ENCODE measurements around the gene FMO1. TPM values are rescaled to one million over a fixed set of nuclear protein-coding genes. Genes with fewer than 3 reads are reported as not detected.
"Not testable (repeated sequence)": the region's sequence is repeated elsewhere in the genome, so short reads cannot be mapped to it uniquely, and the experiment has no call there.

Gene FMO1
- polyA plus RNA-seq, 1 donor, result 123 TPM

- no peaks in the 10 kb centered on the region for H3K36me3 ChIP-seq (ENCODE audit: control insufficient read depth, insufficient read depth, low read length)
- WGBS (ENCODE audit: insufficient coverage, low lambda C conversion rate), result no CpG with 5 or more reads among the region's 1 CpG
- H3K27me3 ChIP-seq (ENCODE audit: control insufficient read depth, insufficient read depth, low read length), result no peaks in the 10 kb centered on the region
- DNase-seq, result no peak
- no peak overlapping the region for H3K27ac ChIP-seq (ENCODE audit: low read length)
- no peak overlapping the region for H3K4me3 ChIP-seq (ENCODE audit: low read length)
- no peaks in the 10 kb centered on the region for H3K9me3 ChIP-seq (ENCODE audit: control insufficient read depth, low read depth, low read length)
- H3K4me1 ChIP-seq (ENCODE audit: control insufficient read depth, insufficient read depth, low read length), result peaks cover 2% of the 10 kb centered on the region
These were observed 15.1 kb upstream of the FMO1 start for GRCh38 chr1:171233183-171233582.

DNA sequence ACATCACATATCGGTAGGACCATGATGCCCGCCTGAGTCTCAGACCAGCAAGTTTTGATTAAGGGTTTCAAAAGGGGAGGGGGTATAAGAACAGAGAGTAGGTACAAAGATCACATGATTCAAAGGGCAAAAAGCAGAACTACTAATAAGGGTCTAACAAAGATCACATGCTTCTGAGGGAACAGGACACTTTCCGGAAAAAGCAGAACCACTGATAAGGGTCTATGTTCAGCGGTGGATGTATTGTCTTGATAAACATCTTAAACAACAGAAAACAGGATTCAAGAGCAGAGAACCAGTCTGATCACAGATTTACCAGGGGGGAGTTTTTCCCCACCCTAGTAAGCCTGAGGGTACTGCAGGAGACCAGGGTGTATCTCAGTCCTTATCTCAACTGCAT is 12.1 kb upstream of the FMO1 start:
- not testable (repeated sequence) for DNase-seq
- WGBS (ENCODE audit: insufficient coverage, low lambda C conversion rate), result no CpG with 5 or more reads among the region's 4 CpGs

DNA sequence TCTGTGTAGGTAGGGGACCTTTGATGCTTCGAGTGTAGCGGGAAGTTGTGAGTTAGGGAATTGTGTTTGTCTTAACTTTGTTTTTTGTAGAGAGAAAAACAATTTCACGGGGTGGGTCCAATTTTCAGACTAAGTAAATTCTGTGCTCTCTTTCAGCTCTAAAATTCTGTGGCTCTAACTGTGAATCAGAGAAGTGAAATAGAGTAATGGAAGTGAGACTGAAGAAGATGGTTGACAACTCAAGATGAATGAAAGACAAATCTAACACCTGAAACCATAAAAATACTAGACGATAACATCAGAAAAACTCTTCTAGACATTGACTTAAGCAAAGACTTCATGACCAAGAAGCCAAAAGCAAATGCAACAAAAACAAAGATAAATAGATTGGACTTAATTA is 4.4 kb upstream of the FMO1 start:
- no peaks in the 10 kb centered on the region for H3K27me3 ChIP-seq (ENCODE audit: control insufficient read depth, insufficient read depth, low read length)
- H3K4me1 ChIP-seq (ENCODE audit: control insufficient read depth, insufficient read depth, low read length), result peaks cover 10% of the 10 kb centered on the region
- WGBS (ENCODE audit: insufficient coverage, low lambda C conversion rate), result 100% methylated on average over 1 of the region's 4 CpGs

More for the DNA sequence above, 12.1 kb upstream of the FMO1 start:
- not testable (repeated sequence) for H3K4me3 ChIP-seq (ENCODE audit: low read length); H3K27ac ChIP-seq (ENCODE audit: low read length); H3K36me3 ChIP-seq (ENCODE audit: control insufficient read depth, insufficient read depth, low read length); H3K9me3 ChIP-seq (ENCODE audit: control insufficient read depth, low read depth, low read length); H3K27me3 ChIP-seq (ENCODE audit: control insufficient read depth, insufficient read depth, low read length); H3K4me1 ChIP-seq (ENCODE audit: control insufficient read depth, insufficient read depth, low read length)

DNA sequence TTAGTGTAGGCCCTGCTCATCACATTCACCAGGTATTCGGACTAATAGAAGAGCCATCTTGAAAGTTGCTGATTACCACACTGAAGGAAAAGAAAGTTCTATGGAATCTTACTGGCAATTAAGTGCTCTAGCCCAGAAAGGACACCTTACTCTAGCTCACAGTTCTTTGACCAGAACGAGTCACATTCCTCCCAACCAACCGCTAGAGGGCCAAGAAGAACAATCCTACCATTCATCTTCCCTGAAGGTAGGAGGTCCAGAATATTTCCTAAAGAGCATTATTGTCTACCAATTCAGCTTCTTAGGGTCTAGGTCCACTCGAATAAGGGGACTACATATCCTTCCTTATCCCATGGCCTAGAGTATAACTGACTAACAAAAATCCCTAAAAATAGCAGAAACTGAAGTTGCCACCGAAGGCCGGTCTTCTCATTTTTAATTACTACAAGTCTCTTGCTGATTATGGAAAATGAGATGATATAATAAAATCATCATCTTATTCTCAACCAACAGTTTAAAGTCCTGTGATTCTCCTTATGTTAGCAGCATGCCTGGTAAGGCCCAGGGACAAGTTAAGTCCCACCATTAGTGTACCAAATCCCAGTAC is 2.7 kb upstream of the FMO1 start:
- H3K4me3 ChIP-seq (ENCODE audit: low read length), result no peak overlapping the region
- H3K4me1 ChIP-seq (ENCODE audit: control insufficient read depth, insufficient read depth, low read length), result peaks cover 10% of the 10 kb centered on the region
- DNase-seq, result peak in 1 of 2 donors; percentile 68
- H3K27me3 ChIP-seq (ENCODE audit: control insufficient read depth, insufficient read depth, low read length), result no peaks in the 10 kb centered on the region
- no peak overlapping the region for H3K27ac ChIP-seq (ENCODE audit: low read length)
- H3K9me3 ChIP-seq (ENCODE audit: control insufficient read depth, low read depth, low read length), result no peaks in the 10 kb centered on the region
- 0% methylated on average over 1 of the region's 6 CpGs for WGBS (ENCODE audit: insufficient coverage, low lambda C conversion rate)
- no peaks in the 10 kb centered on the region for H3K36me3 ChIP-seq (ENCODE audit: control insufficient read depth, insufficient read depth, low read length)

More for the DNA sequence above, 4.4 kb upstream of the FMO1 start:
- H3K9me3 ChIP-seq (ENCODE audit: control insufficient read depth, low read depth, low read length), result no peaks in the 10 kb centered on the region
- no peak overlapping the region for H3K4me3 ChIP-seq (ENCODE audit: low read length)
- H3K36me3 ChIP-seq (ENCODE audit: control insufficient read depth, insufficient read depth, low read length), result no peaks in the 10 kb centered on the region
- no peak for DNase-seq
- H3K27ac ChIP-seq (ENCODE audit: low read length), result no peak overlapping the region

DNA sequence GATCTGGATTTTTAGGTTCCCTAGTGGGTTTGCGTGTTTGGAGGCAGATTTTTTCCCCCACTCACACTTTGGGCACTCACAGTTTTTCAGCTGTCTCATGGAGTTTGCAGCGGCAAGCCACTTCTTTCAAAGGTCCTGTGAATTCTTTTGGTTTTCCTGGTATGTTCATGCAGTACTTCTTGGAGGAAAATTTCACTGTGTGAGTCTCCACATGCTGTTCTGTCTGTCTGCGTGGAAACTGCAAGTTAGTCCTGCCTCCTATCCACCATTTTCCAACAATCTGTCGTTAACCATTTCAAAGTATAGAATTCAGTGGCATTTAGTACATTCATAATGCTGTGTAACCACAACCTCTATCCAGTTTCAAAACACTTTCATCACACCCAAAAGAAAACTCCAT is 793 bp upstream of the FMO1 start:
- H3K27ac ChIP-seq (ENCODE audit: low read length), result peak overlapping the region; percentile 93
- no CpG with 5 or more reads among the region's 4 CpGs for WGBS (ENCODE audit: insufficient coverage, low lambda C conversion rate)

GRCh38 chr1:171248841-171249240 is 547 bp downstream of the FMO1 start:
- no peak for DNase-seq
- H3K36me3 ChIP-seq (ENCODE audit: control insufficient read depth, insufficient read depth, low read length), result no peaks in the 10 kb centered on the region
- H3K9me3 ChIP-seq (ENCODE audit: control insufficient read depth, low read depth, low read length), result no peaks in the 10 kb centered on the region
- H3K4me1 ChIP-seq (ENCODE audit: control insufficient read depth, insufficient read depth, low read length), result peaks cover 27% of the 10 kb centered on the region
- H3K27me3 ChIP-seq (ENCODE audit: control insufficient read depth, insufficient read depth, low read length), result no peaks in the 10 kb centered on the region
- H3K27ac ChIP-seq (ENCODE audit: low read length), result peak overlapping the region; percentile 93
- WGBS (ENCODE audit: insufficient coverage, low lambda C conversion rate), result 50% methylated on average over 1 of the region's 1 CpG
- H3K4me3 ChIP-seq (ENCODE audit: low read length), result peak overlapping the region; percentile 65

More for the DNA sequence above, 793 bp upstream of the FMO1 start:
- no peak overlapping the region for H3K4me3 ChIP-seq (ENCODE audit: low read length)
- H3K9me3 ChIP-seq (ENCODE audit: control insufficient read depth, low read depth, low read length), result no peaks in the 10 kb centered on the region
- H3K36me3 ChIP-seq (ENCODE audit: control insufficient read depth, insufficient read depth, low read length), result no peaks in the 10 kb centered on the region
- no peaks in the 10 kb centered on the region for H3K27me3 ChIP-seq (ENCODE audit: control insufficient read depth, insufficient read depth, low read length)
- no peak for DNase-seq
- peaks cover 17% of the 10 kb centered on the region for H3K4me1 ChIP-seq (ENCODE audit: control insufficient read depth, insufficient read depth, low read length)

GRCh38 chr1:171250263-171250662 is 2.0 kb downstream of the FMO1 start:
- peak overlapping the region; percentile 93 for H3K27ac ChIP-seq (ENCODE audit: low read length)
- no peaks in the 10 kb centered on the region for H3K36me3 ChIP-seq (ENCODE audit: control insufficient read depth, insufficient read depth, low read length)
- no CpG with 5 or more reads among the region's 3 CpGs for WGBS (ENCODE audit: insufficient coverage, low lambda C conversion rate)

DNA sequence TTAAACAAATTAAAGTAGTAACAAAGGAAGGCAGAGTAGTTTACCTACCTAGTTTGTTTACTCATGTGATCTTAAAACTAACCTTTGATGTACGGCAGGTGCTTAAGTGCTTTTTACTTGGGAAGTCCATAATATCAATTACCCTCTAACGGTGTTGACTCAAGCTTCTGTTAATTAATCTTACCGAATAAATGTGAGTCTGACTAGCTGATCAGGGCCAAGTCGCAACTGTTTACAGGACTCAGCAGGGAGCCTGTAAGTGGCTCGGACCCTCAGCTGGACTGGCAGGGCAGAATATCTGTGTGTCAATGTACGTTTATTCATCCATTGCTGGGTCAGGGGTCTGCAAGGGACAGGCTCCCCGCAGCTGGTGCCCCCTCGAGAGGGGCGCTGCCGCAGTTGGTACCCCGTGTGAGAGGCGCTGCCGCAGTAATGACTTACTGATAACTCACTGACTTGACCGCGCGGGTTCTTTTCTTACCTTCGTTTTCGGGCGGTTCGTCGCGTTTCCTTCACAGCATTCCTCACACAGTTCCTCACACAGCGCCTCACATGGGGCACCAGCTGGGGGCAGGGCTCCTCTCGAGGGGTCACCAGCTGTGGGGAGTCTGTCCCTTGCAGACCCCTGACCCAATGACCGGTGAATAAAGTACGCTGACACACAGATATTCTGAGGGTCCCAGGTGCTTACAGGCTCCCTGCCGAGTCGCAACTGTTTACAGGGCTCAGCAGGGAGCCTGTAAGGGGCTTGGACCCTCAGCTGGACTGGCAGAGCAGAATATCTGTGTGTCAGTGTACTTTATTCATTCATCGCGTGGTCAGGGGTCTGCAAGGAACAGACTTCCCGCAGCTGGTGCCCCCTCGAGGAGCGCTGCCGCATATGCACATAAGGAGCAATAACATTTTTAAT is 3.0 kb downstream of the FMO1 start:
- Histone ChIP-seq H3K9me3 (ENCODE audit: control insufficient read depth, low read depth, low read length) (no peaks in the 10 kb centered on the region), H3K27ac (ENCODE audit: low read length) (peak overlapping the region; percentile 93), H3K4me3 (ENCODE audit: low read length) (peak overlapping the region; percentile 65), H3K4me1 (ENCODE audit: control insufficient read depth, insufficient read depth, low read length) (peaks cover 48% of the 10 kb centered on the region), H3K36me3 (ENCODE audit: control insufficient read depth, insufficient read depth, low read length) (no peaks in the 10 kb centered on the region), H3K27me3 (ENCODE audit: control insufficient read depth, insufficient read depth, low read length) (no peaks in the 10 kb centered on the region)
- peak in 1 of 2 donors; percentile 73 for DNase-seq
- WGBS (ENCODE audit: insufficient coverage, low lambda C conversion rate), result 17% methylated on average over 1 of the region's 34 CpGs

More at GRCh38 chr1:171250263-171250662, 2.0 kb downstream of the FMO1 start:
- H3K9me3 ChIP-seq (ENCODE audit: control insufficient read depth, low read depth, low read length), result no peaks in the 10 kb centered on the region
- peak overlapping the region; percentile 65 for H3K4me3 ChIP-seq (ENCODE audit: low read length)
- DNase-seq, result peak in 1 of 2 donors; percentile 22
- no peaks in the 10 kb centered on the region for H3K27me3 ChIP-seq (ENCODE audit: control insufficient read depth, insufficient read depth, low read length)
- peaks cover 40% of the 10 kb centered on the region for H3K4me1 ChIP-seq (ENCODE audit: control insufficient read depth, insufficient read depth, low read length)

GRCh38 chr1:171251952-171252300 is 3.6 kb downstream of the FMO1 start:
- Histone ChIP-seq H3K27ac (ENCODE audit: low read length) (peak overlapping the region; percentile 93), H3K27me3 (ENCODE audit: control insufficient read depth, insufficient read depth, low read length) (no peaks in the 10 kb centered on the region), H3K36me3 (ENCODE audit: control insufficient read depth, insufficient read depth, low read length) (no peaks in the 10 kb centered on the region), H3K9me3 (ENCODE audit: control insufficient read depth, low read depth, low read length) (no peaks in the 10 kb centered on the region), H3K4me3 (ENCODE audit: low read length) (peak overlapping the region; percentile 65), H3K4me1 (ENCODE audit: control insufficient read depth, insufficient read depth, low read length) (peaks cover 55% of the 10 kb centered on the region)
- no peak for DNase-seq
- WGBS (ENCODE audit: insufficient coverage, low lambda C conversion rate), result no CpG with 5 or more reads among the region's 6 CpGs

DNA sequence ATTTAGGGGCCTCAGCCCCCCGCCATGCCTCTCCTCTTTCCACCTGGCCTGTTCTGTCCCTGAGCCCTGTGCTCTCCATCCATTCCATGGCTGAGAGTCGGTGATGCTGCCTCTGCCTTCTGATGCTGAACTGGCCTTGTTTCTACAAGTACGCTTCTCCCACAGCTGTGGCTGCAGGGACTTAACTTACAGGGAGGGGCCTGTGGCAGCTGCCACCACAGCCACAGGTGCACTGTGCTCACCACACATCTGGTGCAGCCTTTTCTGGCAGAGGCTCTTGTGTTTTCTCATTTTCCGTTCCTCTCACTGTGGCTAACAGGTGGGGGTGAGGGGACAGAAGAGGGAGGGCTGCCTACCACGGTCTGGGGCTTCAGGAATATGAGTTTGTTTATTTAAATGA is 4.2 kb downstream of the FMO1 start:
- H3K4me1 ChIP-seq (ENCODE audit: control insufficient read depth, insufficient read depth, low read length), result peaks cover 56% of the 10 kb centered on the region
- no peak overlapping the region for H3K4me3 ChIP-seq (ENCODE audit: low read length)
- peak in 1 of 2 donors; percentile 37 for DNase-seq

More for the DNA sequence above, 4.2 kb downstream of the FMO1 start:
- Histone ChIP-seq H3K27ac (ENCODE audit: low read length) (peak overlapping the region; percentile 93), H3K36me3 (ENCODE audit: control insufficient read depth, insufficient read depth, low read length) (no peaks in the 10 kb centered on the region), H3K27me3 (ENCODE audit: control insufficient read depth, insufficient read depth, low read length) (no peaks in the 10 kb centered on the region), H3K9me3 (ENCODE audit: control insufficient read depth, low read depth, low read length) (no peaks in the 10 kb centered on the region)
- WGBS (ENCODE audit: insufficient coverage, low lambda C conversion rate), result no CpG with 5 or more reads among the region's 5 CpGs
